CD4-positive, alpha-beta T cell (primary cell): ENCODE results near the gene EEF1E1. TPM values are rescaled to one million over a fixed set of nuclear protein-coding genes. Genes with fewer than 3 reads are reported as not detected.

Experiments used
- total RNA-seq, 174 experiments: library from RNA in 2 of 174; stranded (reverse) in 2 of 174; gene quantifications; one replicate each; pipeline ENCODE4 v1.2.3 and lab custom pipeline; 2021 to 2026

The EEF1E1 gene
- total RNA-seq, 2 experiments from 2014 or later: 11.2 to 14.7 TPM

Other genes starting within 250 kb of the EEF1E1 start
- 1 to 10 TPM; 4.2 to 7.8 TPM for gene TXNDC5, start 191.8 kb downstream of the EEF1E1 start, total RNA-seq
- 1 to 10 TPM; 5.7 to 7.2 TPM for gene BLOC1S5, start 38.2 kb downstream of the EEF1E1 start, total RNA-seq